ENCODE data around the gene PKN1.

DNA sequence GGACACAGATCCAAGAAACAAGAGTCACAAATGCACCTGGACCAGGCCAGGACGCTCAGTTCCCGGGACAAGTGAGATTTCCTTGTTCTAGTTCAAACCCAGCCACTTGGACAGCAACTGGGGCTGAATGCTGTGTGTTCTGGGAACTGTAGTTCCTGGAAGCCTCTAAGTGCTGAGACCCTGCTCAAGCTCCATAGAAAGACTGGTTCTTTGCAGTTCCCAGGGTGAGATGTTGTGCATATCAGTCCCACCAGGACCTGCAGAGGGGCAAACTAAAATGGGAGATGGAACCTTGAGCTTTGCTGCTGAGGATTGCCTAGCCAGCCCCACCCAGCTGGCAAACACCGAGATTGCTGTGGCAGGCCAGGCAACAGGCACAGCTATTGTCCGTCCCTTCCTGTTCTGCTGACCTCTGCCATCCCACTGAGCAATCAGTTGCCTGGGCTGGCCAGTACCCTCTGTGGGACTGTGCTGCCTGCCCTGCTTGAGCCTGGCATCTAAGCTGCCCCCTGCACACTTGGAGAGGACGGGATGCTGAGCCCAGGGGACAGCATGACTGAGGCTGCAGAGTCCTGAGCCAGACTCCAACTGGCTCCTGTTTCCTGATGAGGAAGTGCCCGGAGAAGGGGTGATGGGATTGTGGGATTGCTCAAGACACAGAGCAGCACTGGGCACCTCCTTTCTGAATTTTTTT, 64.3 kb downstream of the PKN1 start:
- TF ChIP-seq ZNF184 (CRISPR knock-in tag; IDR thresholded peaks at IDR 0.05) (no peak), ZBTB7A (IDR thresholded peaks at IDR 0.05; ENCODE audit: borderline replicate concordance, control insufficient read depth, low read depth, low read length) (no peak), BRCA1 (IDR thresholded peaks at IDR 0.05) (no peak), BRCA1 (CRISPR knock-in tag; IDR thresholded peaks at IDR 0.05) (no peak), ZNF696 (CRISPR knock-in tag; conservative IDR thresholded peaks at IDR 0.05) (no peak), PHF8 (IDR thresholded peaks at IDR 0.05; ENCODE audit: borderline replicate concordance, low read length) (no peak), MTA2 (IDR thresholded peaks at IDR 0.05; ENCODE audit: low read depth) (no peak), MTA3 (IDR thresholded peaks at IDR 0.05; ENCODE audit: borderline replicate concordance) (no peak), CEBPB (tag; IDR thresholded peaks at IDR 0.05) (no peak), POLR2AphosphoS5 (IDR thresholded peaks at IDR 0.05; ENCODE audit: control insufficient read depth, insufficient read depth, low read depth, low read length) (no peak)
- TF ChIP-seq, protein P1, sequence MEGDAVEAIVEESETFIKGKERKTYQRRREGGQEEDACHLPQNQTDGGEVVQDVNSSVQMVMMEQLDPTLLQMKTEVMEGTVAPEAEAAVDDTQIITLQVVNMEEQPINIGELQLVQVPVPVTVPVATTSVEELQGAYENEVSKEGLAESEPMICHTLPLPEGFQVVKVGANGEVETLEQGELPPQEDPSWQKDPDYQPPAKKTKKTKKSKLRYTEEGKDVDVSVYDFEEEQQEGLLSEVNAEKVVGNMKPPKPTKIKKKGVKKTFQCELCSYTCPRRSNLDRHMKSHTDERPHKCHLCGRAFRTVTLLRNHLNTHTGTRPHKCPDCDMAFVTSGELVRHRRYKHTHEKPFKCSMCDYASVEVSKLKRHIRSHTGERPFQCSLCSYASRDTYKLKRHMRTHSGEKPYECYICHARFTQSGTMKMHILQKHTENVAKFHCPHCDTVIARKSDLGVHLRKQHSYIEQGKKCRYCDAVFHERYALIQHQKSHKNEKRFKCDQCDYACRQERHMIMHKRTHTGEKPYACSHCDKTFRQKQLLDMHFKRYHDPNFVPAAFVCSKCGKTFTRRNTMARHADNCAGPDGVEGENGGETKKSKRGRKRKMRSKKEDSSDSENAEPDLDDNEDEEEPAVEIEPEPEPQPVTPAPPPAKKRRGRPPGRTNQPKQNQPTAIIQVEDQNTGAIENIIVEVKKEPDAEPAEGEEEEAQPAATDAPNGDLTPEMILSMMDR (IDR thresholded peaks at IDR 0.05 in 2 of 3, conservative IDR thresholded peaks at IDR 0.05 in 1 of 3; ENCODE audit: insufficient read depth in 2 of 3, low read depth in 1 of 3, low read length in 3 of 3): no peak
- TF ChIP-seq, protein P2, sequence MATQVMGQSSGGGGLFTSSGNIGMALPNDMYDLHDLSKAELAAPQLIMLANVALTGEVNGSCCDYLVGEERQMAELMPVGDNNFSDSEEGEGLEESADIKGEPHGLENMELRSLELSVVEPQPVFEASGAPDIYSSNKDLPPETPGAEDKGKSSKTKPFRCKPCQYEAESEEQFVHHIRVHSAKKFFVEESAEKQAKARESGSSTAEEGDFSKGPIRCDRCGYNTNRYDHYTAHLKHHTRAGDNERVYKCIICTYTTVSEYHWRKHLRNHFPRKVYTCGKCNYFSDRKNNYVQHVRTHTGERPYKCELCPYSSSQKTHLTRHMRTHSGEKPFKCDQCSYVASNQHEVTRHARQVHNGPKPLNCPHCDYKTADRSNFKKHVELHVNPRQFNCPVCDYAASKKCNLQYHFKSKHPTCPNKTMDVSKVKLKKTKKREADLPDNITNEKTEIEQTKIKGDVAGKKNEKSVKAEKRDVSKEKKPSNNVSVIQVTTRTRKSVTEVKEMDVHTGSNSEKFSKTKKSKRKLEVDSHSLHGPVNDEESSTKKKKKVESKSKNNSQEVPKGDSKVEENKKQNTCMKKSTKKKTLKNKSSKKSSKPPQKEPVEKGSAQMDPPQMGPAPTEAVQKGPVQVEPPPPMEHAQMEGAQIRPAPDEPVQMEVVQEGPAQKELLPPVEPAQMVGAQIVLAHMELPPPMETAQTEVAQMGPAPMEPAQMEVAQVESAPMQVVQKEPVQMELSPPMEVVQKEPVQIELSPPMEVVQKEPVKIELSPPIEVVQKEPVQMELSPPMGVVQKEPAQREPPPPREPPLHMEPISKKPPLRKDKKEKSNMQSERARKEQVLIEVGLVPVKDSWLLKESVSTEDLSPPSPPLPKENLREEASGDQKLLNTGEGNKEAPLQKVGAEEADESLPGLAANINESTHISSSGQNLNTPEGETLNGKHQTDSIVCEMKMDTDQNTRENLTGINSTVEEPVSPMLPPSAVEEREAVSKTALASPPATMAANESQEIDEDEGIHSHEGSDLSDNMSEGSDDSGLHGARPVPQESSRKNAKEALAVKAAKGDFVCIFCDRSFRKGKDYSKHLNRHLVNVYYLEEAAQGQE (IDR thresholded peaks at IDR 0.05; ENCODE audit: borderline replicate concordance): peak; percentile 53
- TF ChIP-seq, protein P2 (CRISPR knock-in tag; IDR thresholded peaks at IDR 0.05; ENCODE audit: low read depth): no peak
- TF ChIP-seq, protein P3, sequence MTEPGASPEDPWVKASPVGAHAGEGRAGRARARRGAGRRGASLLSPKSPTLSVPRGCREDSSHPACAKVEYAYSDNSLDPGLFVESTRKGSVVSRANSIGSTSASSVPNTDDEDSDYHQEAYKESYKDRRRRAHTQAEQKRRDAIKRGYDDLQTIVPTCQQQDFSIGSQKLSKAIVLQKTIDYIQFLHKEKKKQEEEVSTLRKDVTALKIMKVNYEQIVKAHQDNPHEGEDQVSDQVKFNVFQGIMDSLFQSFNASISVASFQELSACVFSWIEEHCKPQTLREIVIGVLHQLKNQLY (CRISPR knock-in tag; conservative IDR thresholded peaks at IDR 0.05): no peak
